ENCODE measurements around the gene IL5.

GRCh38 chr5:132496191-132496630, 47.1 kb downstream of the IL5 start:
- TF ChIP-seq CTCF (optimal IDR thresholded peaks at IDR 0.05 in 1 of 3, IDR thresholded peaks at IDR 0.05 in 1 of 3, conservative IDR thresholded peaks at IDR 0.05 in 1 of 3; ENCODE audit: extremely low read depth in 1 of 3, insufficient read depth in 2 of 3, low read length in 3 of 3) (no peak), EZH2 (IDR thresholded peaks at IDR 0.05; ENCODE audit: low read length) (no peak)
